K562 treated with DMSO at 1 percent for 48 hours (cell line): ENCODE results near the gene TMEM59. TPM values are rescaled to one million over a fixed set of nuclear protein-coding genes. Genes with fewer than 3 reads are reported as not detected.

Experiments
- total RNA-seq: library from RNA; unstranded; fragments of 300-600 nt; gene quantifications from 2 replicates; pipeline ENCODE4 v1.2.3, GENCODE V29; 2022; ENCODE audit warnings: low replicate concordance; ENCODE audit errors: extremely low read depth

Gene TMEM59
- total RNA-seq: 1,127 TPM in 1 of 2 replicates, not detected in the other

GRCh38 chr1:54052934-54053744 is at the start of gene TMEM59, which contains the start of gene TCEANC2:
TMEM59 (minus strand) TSS chr1:54053204; CDS start chr1:54053188, 16 bp downstream.
TCEANC2 (plus strand) TSS chr1:54053608; CDS start chr1:54054423, 815 bp downstream.

GRCh38 chr1:54017979-54018378 is 35.0 kb downstream of the TMEM59 start, which contains the start of gene LDLRAD1:
LDLRAD1 (minus strand) TSS chr1:54018186; CDS start chr1:54018112, 74 bp downstream.

Other genes with a start within 250 kb of the TMEM59 start
- not detected in 2 replicates for gene NDC1, start 214.9 kb downstream of the TMEM59 start, total RNA-seq
- not detected in 2 replicates for gene YIPF1, start 163.4 kb downstream of the TMEM59 start, total RNA-seq
- not detected in 2 replicates for gene DIO1, start 159.0 kb downstream of the TMEM59 start, total RNA-seq
- gene IFT25, start 107.5 kb downstream of the TMEM59 start, total RNA-seq: not detected in 2 replicates
- not detected in 2 replicates for gene LRRC42, start 106.9 kb downstream of the TMEM59 start, total RNA-seq
- gene LDLRAD1, start 35.0 kb downstream of the TMEM59 start, total RNA-seq: not detected in 2 replicates
- gene TCEANC2, start 404 bp upstream of the TMEM59 start, total RNA-seq: not detected in 2 replicates
- not detected in 2 replicates for gene CDCP2, start 99.8 kb upstream of the TMEM59 start, total RNA-seq
- gene CYB5RL, start 146.8 kb upstream of the TMEM59 start, total RNA-seq: not detected in 2 replicates
- gene MRPL37, start 147.0 kb upstream of the TMEM59 start, total RNA-seq: not detected in 2 replicates